ENCODE data around the gene CBFA2T3.
"Not testable (repeated sequence)": the region's sequence is repeated elsewhere in the genome, so short reads cannot be mapped to it uniquely, and the experiment has no call there.

The CBFA2T3 gene

GRCh38 chr16:89013111-89013510, 36.1 kb upstream of the CBFA2T3 start:
- FAIRE-seq = no peak
- DNase-seq (ENCODE audit: low spot score) = no peak

GRCh38 chr16:89012622-89012995, 35.6 kb upstream of the CBFA2T3 start:
- DNase-seq (ENCODE audit: low spot score) (no peak), FAIRE-seq (no peak)

- no peak for DNase-seq (ENCODE audit: low spot score)
- no peak for FAIRE-seq
Measured at GRCh38 chr16:89011909-89012621, 35.1 kb upstream of the CBFA2T3 start.

- FAIRE-seq = no peak
- DNase-seq (ENCODE audit: low spot score) = no peak
Measured at GRCh38 chr16:89010210-89010925, 33.4 kb upstream of the CBFA2T3 start.

- no peak for FAIRE-seq
Measured at GRCh38 chr16:89009343-89010209, 32.6 kb upstream of the CBFA2T3 start.

GRCh38 chr16:89008796-89009195, 31.8 kb upstream of the CBFA2T3 start:
- DNase-seq (ENCODE audit: low spot score) = not testable (repeated sequence)

More at GRCh38 chr16:89009343-89010209, 32.6 kb upstream of the CBFA2T3 start:
- no peak for DNase-seq (ENCODE audit: low spot score)

GRCh38 chr16:89007371-89008249, 30.6 kb upstream of the CBFA2T3 start:
- no peak for DNase-seq (ENCODE audit: low spot score)
- FAIRE-seq = no peak

More at GRCh38 chr16:89008796-89009195, 31.8 kb upstream of the CBFA2T3 start:
- FAIRE-seq = not testable (repeated sequence)

GRCh38 chr16:89006036-89006752, 29.2 kb upstream of the CBFA2T3 start:
- DNase-seq (ENCODE audit: low spot score) (no peak), FAIRE-seq (no peak)

- FAIRE-seq (no peak), DNase-seq (ENCODE audit: low spot score) (no peak)
Measured at GRCh38 chr16:89005201-89006035, 28.4 kb upstream of the CBFA2T3 start.

GRCh38 chr16:89004209-89004831, 27.3 kb upstream of the CBFA2T3 start:
- FAIRE-seq (no peak), DNase-seq (ENCODE audit: low spot score) (no peak)

- no peak for DNase-seq (ENCODE audit: low spot score)
- FAIRE-seq = no peak
Measured at GRCh38 chr16:89003831-89004208, 26.8 kb upstream of the CBFA2T3 start.

GRCh38 chr16:89002851-89003830, 26.1 kb upstream of the CBFA2T3 start:
- FAIRE-seq (no peak), DNase-seq (ENCODE audit: low spot score) (no peak)

- FAIRE-seq; DNase-seq (ENCODE audit: low spot score): not testable (repeated sequence)
Measured at GRCh38 chr16:89002081-89002480, 25.1 kb upstream of the CBFA2T3 start.

- FAIRE-seq = no peak
- DNase-seq (ENCODE audit: low spot score) = no peak
Measured at GRCh38 chr16:89001117-89002027, 24.4 kb upstream of the CBFA2T3 start.

GRCh38 chr16:89000207-89000959, 23.4 kb upstream of the CBFA2T3 start:
- DNase-seq (ENCODE audit: low spot score) (no peak), FAIRE-seq (no peak)

All from RCC 7860 (cell line).